GM10266 (cell line): ENCODE results near the gene PLTP.

Experiments
- DNase-seq: peaks from one replicate; pipeline ENCODE4 v3.0.0; 2012; ENCODE audit errors: extremely low spot score
- CTCF ChIP-seq: IDR thresholded peaks from 2 replicates; pipeline ENCODE4 v1.5.1; 2012; ENCODE audit warnings: mild to moderate bottlenecking, low read depth; ENCODE audit not compliant: control insufficient read depth, insufficient read depth; ENCODE audit errors: missing control alignments

PLTP gene

GRCh38 chr20:45859916-45860315, 52.0 kb downstream of the PLTP start:
- no peak for TF ChIP-seq CTCF
- DNase-seq: no peak

GRCh38 chr20:45857882-45858216, 54.1 kb downstream of the PLTP start:
- DNase-seq: peak; percentile 72
- TF ChIP-seq CTCF: no peak

- DNase-seq: peak; percentile 98
- TF ChIP-seq CTCF: no peak
These were observed 54.7 kb downstream of the PLTP start, which contains the start of the genes ACOT8 and ZSWIM3 for GRCh38 chr20:45857114-45857881. ACOT8 (minus strand) TSS chr20:45857392; CDS start chr20:45857315, 77 bp downstream. ZSWIM3 (plus strand) TSS chr20:45857614; CDS start chr20:45857826, 212 bp downstream.

- TF ChIP-seq CTCF: no peak
- no peak for DNase-seq
These were observed 58.5 kb downstream of the PLTP start for GRCh38 chr20:45853484-45853883.

- TF ChIP-seq CTCF: no peak
- DNase-seq: no peak
These were observed 59.6 kb downstream of the PLTP start for GRCh38 chr20:45852326-45852725.

- DNase-seq: no peak
- TF ChIP-seq CTCF: no peak
These were observed 60.5 kb downstream of the PLTP start for GRCh38 chr20:45851501-45851900.

GRCh38 chr20:45850926-45851325, 61.0 kb downstream of the PLTP start:
- TF ChIP-seq CTCF: no peak
- DNase-seq: no peak
